AML-193 (cell line): Measurements from ENCODE around the gene NOD2.
A peak's percentile ranks its signal among the peaks of the same experiment; 100 is the strongest.

ENCODE experiments used
- DNase-seq, 2 experiments: peaks; one replicate each; lab custom pipeline; 2025; lab: John Stamatoyannopoulos, UW

Gene NOD2

DNA sequence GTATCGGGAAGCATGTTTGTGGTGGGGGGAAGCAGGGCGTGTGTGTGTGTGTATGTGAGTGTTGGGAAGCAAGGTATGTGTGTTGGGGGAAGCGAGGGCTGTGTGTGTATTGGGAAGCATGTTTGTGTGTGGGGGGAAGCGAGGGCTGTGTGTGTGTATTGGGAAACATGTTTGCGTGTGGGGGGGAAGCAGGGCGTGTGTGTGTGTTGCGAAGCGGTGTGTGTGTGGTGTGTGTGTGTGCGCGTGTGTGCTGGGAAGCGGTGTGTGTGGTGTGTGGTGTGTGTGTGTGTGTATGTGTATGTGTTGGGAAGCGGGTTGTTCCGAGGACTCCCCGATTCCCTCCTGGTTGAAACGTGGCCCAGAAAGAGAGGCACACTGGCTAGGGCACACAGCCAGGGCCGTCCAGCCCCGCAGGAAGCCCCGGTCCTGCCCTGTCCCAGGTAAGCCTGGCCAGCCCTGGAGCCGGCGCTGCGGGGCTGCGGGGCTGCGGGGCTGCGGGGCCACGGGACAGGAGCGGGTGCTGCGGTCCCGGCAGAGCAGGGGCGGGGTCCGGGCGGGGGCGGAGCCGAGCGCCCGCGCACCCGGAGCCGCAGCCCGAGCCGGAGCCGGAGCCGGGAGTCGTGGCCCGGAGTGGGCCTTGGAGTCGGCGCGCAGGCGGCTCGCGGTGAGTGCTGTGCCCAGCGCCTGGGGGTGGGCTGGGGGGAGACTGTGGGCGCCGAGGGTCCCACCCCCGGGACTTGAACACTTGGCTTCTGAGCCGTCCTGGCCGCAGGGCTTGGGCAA is at the start of gene NOD2:
Gene NOD2, plus strand, starts transcription at position 608 of the 783 bp plus-strand sequence. CDS start 5,890 bp downstream, outside the sequence.
- no peak for DNase-seq

DNA sequence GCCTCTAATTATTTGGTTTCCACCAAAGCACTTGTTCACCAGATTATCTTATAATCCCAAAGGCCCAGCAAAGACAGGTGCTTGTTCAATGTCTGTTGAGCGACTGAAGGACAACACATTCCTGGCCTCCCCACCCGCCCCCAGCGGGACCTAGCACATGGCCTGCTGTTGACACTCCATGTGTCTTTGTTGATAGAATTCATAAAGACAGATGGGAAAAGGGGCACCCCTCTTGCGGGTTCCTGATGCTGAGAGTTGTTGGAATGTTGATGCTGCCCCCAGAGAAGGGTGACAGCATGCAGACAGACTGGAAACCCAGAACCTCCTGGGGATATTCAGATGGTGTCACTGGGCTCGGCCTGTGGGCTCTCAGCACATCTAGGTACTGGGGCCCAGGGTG is 49.2 kb upstream of the NOD2 start:
- DNase-seq: no peak

DNA sequence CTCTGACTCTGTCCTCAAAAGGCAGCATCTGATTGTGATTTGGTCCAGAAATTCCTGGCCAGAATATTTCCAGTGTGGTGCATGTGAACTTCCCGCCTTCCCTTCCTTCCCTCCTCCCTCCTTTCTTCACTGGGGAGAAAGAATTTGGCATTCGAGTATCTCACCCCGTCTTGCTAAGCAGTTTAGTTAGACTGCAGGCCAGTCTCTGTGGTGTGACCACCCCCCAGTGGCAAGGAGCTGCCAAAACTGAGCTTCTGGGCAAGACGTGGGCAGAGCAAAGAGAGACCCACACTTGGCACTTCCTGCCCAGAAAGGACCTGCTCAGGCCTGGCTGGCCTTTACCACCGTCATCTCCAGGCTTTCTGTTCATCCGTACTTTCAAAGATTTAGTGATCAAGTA is 48.7 kb upstream of the NOD2 start:
- peak in 1 of 2 experiments; percentile 6 for DNase-seq

DNA sequence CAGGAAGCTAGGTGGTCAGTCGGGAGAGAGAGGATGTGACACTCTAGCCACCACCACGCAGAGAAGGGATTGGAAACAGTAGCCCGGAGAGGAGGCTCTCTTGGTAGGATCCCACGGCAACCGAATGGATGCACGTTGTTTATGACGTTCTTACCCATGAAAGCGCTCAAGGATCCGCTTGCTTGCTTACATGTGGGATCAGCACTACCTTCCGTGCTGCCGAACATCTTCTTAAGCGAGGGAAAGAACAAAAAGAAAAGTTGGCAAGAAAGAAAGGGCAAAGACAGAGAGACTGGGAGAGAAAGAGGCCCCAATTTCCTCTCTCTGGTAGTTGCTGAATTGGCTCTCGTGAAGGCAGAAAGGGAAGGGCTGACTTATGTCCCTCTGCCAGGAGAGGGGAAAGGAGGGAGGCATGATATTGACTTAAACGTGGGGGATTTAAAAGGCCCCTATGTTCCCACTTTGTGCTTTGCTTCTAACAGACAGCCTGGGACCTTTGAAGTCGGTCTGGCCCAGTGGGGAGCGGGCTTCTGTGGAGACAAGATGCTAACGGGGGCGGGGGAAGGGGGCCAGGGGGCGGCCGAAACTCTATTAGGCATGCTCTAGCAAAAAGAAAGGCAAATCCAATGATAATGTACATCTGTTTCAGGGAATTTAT is 47.7 kb upstream of the NOD2 start:
- no peak for DNase-seq

DNA sequence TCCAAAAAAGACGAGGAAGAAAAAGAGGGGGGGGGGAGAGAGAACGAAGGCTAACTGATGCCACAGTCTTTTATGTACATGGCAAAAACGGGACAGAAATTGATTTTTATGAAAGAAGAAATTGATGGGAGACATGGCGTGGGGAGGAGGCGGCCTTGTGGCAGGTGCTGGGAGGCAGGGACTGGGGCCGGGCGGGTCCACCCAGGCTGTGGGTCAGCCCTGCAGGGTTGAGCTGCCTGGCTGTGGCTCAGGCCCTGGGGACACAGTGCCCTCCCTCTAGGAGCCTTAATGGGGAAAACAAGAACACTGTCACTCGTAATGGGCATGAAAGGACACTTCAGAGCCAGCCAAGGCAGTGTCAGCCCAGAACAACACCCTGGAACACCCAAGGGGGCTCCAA is 47.1 kb upstream of the NOD2 start:
- DNase-seq: no peak

DNA sequence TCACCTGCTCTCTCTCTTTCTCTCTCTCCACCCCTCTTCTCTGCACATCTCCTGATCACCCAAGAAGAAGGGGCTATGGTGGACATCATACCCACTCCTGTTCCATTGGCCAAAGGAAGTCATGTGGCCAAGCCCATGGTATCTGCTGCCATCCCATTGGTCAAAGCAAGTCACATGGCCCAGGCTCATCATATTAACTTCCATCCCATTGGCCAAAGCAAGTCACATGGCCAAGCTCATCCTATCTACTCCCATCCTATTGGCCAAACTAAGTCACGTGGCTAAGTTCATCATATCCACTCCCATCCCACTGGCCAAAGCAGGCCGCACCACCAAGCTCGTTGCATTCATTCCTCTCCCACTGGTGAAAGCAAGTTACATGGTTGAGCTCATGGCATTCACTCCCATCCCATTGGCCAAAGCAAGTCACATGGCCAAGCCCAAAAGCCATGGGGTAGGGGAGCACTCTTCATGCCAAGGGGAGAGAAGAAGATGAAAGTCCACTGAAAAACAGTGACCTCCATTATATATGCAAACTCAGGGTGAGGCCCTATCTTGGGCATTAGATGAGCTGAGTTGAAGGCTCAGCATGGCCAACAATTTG is 41.5 kb upstream of the NOD2 start:
- no peak for DNase-seq

DNA sequence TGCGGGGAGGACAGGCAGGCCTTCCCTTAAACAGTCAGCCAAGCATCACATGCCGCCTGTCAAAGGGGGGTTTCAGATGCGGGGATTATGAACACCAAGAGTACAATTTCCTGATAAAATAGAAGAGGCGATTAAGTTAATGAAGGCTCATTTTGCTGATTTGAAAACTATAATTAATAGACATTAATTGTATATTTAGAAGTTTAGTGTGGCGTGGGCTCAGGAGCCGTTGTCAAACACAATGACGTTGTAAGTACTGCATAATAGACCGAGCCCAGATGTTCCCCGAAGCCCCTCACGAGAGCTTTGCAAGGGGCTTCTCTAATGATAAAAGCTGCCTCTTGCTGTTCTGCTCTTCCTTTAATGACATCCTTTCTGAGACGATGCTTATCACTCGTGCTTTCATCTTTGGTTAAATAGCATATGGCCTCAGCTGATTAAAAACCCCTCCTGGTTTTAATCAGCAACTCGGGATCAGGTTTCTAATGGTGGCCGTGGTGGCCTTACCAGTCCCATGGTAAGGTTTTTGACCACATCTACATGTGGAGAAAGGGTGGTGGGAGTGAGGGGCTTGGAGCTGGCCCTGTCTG is 40.5 kb upstream of the NOD2 start:
- DNase-seq: no peak

DNA sequence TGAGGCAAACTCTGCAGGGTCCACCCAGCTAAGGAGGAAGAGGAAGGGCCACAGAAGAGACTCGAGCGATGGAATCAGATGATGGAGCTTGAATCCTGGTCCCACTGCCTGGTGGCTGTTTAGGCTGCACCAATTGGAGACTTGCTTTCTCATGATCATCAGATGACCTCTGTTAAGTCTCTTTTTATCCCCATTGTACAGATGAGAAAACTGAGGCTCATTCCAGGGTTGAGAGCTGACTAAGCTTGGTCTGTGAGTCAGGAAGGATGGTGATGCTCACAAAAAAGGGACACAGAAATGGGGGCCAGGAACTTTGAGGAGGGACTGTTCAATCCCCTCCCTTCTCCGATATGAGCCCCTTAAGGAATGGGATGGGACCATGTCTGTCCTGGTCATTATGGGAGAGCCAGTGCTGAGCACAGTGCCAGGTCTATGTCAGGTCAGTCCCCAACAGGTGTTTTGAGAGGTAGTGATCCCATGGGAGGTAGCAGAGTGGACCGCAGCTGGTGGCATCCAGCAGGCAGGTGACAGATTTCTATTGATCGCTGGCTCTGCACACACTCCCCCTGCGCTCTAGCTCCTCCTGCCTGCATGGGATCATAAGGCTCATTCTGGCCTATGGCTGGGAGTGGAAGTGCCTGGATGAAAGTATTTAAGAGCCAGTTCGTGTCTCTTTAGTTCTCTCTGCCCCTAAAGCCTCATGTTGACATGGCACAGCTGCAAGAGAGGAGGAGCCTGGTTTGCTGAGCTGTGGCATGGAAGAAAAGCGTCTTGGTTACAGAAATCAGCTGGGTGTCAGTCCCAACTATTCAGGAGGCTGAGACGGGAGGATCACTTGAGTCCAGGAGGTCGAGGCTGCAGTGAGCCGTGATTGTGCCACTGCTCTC is 39.5 kb upstream of the NOD2 start:
- DNase-seq: no peak

DNA sequence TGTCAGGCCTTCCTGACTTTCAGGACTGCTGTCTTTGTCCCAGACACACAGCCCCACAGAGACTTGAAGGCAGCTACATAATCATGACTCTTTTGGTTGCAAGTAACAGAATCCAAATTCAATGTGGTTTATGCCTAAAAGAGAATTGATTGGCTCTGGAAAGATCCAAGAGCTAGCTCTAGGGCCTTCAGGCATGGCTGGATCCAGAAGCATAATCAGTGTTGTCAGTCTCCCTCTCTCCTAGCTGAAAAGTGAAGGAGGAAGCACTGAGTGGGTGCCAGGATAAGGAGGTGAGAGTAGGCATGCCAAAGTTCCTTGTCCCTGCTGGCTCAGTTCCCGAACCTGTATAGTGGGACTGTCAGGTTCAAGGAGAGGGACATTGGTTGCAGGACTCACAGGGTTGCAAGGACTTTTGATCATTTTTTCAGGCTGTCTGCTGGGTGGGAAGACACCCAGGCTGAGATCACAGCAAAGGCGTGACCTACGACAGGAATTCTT is 37.8 kb upstream of the NOD2 start:
- DNase-seq: no peak

DNA sequence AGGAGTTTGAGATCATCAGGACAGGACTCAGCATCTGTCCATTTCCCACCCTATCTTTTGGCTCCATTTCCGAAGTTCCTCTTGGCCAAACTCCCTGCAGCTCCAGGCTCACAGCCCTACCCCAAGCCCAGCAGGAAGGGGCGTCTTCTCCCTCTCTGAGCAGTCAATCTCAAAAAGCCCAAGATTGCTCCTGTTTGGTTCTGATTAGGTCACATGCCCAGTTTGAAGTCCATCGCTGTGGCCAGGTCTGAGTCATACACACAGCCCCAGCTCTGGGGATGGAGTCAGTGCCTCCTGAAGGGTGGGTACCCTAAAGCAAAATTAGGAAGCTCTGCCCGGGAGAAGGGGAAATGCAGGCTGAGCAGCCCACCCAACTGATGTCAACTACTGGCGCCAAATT is 36.2 kb upstream of the NOD2 start:
- DNase-seq: no peak

DNA sequence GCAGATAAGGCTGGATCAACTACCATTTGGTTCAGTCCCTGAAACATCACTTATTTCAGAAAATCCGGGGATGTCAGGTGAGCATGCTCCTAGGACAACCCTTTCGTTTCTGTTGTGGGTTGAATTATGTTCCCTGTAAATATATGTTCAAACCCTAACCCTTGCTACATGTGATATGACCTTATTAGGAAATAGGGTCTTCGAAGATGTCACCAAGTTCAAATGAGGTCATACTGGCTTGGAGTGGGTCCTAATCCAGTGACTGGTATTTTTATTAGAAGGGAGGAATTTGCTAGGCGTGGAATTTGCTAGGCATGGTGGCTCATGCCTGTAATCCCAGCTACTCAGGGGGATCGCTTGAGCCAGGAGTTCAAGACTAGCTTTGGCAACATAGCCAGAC is 33.6 kb upstream of the NOD2 start:
- DNase-seq: no peak

DNA sequence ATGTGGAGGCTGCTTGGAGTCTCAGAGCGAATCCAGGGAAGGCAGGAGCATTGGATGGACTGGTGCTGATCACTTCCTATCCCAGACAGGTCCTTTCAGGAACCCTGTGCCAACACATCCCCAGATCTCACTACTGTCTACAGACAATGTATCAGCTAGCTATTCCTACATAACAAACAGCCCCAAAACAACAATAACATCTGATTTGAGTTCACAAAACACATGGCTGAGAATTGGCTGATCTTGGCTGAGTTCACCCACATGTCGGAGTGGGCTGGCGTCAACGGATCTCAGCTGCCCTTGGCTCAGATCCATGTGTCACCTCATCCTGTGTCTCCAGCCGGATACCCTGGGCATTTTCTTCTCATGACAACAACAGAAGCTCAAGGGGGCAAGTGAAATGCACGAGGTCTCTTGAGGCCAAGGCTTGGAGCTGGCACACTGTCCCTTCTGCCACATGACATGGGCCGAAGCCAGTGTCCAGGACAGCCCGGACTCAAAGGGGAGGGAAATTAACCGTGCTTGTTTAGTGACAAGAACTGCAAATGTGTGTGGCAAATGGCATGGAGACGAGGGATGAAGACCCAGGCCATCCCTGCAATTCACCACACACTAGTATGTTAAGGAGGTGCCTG is 31.0 kb upstream of the NOD2 start:
- no peak for DNase-seq

DNA sequence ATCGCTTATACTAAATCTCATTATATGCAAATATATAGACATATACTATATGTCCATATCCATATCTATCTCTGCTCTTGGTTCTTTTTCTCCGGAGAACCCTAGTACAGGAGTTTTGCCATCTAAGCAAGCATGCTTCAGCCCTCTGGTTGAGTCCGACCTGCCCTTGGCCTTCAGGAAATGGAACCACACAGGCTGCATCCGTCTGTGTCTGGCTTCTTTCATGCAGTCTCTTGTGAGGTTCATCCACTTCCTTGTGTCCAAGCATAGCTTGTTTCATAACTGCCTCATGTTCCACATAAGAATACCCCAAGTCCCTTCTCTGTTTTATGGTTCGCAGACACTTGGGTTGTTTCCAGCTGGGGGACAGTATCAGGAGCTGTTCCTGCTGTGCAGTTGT is 29.1 kb upstream of the NOD2 start:
- no peak for DNase-seq

DNA sequence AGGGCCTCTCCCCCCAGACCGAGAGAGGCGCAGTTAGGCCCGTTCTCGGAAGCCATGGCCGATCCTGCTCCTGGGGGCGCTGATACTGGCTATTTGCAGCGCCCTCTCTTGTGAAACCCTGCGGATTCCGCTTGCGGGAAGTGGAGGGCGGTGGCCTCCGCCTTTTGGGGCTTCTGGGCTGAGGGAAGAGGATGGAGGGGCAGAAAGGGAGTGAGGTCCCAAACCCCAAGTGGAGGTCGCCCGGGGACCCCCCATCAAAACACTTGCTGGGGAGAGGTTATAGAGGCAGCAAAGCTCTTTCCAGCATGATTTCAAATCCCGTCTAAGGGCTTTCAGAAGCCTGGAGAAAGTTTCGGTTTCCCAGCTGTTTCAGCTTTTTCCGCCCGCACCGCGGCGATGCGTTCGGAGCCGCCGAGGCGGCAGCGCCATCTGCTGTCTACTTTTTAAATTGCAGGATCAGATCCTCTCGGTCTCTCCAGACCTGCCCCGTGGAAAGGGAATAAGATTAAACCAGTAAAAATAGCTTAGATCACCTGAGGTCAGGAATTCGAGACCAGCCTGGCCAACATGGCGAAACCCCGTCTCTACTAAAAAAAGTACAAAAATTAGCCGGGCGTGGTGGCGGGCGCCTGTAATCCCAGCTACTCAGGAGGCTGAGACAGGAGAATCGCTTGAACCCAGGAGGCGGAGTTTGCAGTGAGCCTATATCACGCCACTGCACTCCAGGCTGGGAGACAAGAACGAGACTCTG is 28.1 kb upstream of the NOD2 start:
- peak; percentile 61 to 68 for DNase-seq

DNA sequence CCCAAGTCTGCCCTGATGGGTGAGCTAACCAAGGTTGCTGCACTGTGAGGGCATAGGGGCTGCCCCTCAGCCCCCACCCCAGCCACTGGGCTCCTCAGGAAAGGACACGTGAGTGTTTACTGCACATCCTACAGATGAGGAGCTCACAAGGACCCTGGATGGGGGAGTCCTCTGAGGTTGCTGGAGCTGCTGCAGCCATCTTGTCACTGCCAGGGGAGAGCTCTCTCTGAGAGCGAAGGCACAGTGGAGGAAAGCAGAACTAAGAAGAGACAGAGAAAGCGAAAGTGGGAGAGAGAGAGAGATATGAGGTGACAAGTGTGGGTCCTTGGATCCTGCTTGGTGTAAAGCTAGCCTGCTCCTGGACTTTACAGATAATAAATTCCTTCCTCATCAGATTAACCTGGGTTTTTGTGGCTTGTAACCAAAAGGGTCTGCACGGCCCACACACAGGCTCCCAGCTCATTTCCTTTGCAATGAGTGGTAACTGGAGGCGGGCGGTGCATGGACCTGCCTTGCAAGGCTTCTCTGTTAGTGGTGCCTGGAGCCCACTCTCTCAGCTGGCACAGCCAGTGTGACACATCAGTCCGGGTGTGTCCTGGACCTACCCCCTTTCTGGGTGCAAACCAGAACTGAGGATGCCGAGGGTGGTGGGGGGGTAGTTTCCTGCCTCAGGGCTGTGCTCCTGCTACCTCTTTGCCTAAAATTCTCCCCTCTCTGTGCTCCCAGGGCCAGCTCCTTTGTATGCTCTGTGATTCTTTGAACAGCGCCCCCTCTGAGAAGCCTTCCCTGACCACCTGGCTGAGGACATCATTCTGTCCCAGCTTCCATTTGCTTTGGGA is 26.5 kb upstream of the NOD2 start:
- DNase-seq: peak in 1 of 2 experiments; percentile 15

DNA sequence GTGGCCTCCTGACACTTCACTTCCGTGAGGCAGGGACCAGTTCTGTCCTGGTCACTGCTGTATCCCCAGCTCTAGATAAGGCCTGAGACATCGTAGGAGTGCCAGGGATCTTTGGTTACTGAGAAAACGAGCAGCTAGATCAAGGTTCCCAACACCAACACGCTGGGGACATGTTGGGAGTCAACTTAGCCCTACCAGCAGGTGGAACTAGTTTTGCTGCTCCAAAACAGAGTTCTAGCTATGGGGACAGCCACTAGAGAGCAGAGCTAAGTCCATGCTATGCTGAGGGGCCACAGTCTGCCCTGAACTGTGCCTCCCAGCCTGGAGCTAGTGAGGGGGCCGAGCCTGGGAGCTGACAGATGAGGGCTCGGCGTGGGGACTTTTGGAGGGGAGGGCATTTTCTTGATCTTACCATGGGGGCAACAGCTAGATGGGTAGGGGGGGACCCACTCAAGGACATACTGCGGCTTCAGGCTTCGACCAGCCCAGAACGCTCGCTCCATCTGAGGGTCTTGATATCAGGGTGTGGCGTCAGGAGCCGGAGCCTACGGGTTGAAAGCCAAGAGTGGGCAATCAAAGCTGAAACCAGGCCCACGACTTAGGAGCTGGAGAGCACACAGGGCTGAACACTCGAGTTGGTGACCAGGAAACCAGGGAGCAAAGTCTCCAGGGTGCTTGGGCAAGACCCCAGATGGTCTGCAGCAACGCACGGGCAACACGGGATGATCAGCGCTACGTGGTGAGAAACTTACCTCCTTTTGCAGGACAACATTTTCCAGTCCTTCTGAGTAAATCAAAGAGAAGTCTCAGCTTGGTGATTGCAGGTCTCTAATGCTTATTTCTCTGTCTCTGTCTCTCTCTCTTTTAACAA is 25.7 kb upstream of the NOD2 start:
- DNase-seq: no peak

DNA sequence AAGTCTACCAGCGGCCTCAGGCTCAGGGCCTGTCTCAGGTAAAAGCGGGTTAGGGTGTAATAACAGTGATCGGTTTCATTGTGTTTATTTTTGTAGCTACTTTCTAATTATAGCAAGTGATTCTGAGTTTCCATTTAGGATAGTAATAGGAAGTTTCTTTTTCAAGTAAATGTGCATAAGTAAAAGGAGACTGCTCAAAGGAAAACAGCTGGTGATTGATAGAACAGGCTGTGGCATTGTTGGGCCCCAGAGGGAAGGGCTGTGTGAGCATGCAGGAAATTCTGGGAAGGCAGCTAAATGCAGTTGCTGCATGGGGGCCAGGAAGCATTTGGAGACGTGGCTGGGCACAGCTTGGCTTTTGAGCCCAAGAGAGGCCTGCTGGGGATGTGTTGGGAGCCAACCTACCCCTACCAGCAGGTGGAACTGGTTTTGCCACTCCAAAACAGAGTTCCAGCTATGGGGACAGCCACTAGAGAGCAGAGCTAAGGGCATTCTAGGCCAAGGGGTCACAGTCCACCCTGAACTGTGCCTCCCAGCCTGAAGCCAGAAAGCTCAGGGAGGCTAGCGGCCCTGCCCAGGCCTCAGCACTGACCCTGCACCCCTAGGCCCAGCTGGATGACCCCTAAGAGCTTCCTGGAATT is 24.9 kb upstream of the NOD2 start:
- no peak for DNase-seq

DNA sequence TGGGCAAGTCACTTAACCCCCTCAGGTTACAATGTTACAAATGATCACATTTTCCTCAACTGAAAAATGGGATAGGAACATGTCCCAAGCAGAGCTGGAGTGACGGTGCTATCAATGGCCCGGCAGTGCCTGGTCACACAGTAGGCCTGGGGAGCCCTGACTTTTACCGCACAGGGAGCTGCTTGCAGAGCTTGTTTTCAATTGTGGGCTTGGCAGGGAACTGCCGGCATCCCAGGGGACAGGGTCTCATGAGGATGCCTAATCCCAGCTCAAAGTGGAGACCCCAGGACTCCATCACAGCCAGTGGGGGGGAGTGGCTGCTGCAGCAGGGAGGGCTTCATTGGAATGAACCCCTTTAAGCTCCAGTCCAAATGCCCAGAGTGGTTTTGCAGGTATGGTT is 23.7 kb upstream of the NOD2 start:
- no peak for DNase-seq
